Fibroblast of upper back skin (primary cell): Measurements from ENCODE around the gene CACNA2D3.

Source experiments
- DNase-seq: peaks from one replicate; pipeline ENCODE4 v3.0.0-alpha.2; 2013

The CACNA2D3 gene

DNA sequence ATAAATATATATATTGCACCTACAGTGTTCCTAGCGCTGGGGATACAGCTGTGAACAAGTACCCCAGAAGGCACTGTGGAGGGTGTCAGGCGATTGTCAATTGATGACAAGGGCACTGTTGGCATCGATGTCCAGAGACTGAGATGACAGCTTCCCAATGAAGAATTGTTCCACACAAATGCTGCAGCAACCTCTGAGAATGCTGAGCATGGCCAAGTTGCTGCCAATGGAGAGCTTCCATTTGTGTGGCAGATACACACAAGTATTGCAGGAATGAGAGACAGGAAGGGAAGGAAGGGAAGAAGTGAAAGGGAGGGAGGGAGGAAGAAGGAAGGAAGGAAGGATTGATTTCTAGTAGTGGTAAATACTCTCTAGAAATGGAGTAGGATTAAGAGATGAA is 783.6 kb downstream of the CACNA2D3 start:
- DNase-seq = no peak

DNA sequence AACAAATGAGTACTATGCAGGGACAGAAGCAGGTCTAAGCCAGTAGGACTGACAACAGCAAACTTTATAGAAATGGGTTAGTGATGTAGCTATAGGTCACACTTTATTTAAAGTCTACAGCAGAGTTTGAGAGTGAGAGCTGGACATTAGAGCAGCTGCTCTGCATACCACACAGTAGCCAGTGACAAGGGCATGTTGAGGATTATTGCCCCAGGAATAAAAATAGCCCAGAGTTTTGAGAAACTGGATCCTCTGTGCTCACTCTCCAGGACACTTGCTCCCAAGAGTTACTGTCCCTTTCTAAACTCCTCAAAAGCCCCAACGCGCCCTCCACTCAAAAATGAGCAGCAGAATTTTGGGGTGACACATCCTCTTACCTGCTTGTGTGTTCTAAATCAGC is 784.4 kb downstream of the CACNA2D3 start:
- no peak for DNase-seq

DNA sequence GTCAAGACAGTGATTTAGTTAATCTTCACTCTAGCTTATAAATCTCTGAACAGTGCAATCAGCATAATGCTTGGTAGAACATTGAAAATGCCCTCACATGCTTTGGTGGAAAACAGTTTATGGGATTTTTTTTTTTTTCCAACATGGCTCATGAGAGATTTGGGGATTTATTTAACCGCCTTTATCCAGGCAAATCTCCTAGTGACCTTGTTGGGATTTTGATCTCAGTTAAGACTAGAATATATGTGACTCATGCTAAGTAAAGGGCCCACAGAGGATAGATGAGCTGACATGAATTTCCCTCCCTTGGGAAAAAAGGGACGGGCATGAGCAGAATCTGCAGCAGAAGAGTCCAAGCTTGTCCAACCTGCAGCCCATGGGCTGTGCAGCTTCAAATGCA is 786.8 kb downstream of the CACNA2D3 start:
- no peak for DNase-seq

DNA sequence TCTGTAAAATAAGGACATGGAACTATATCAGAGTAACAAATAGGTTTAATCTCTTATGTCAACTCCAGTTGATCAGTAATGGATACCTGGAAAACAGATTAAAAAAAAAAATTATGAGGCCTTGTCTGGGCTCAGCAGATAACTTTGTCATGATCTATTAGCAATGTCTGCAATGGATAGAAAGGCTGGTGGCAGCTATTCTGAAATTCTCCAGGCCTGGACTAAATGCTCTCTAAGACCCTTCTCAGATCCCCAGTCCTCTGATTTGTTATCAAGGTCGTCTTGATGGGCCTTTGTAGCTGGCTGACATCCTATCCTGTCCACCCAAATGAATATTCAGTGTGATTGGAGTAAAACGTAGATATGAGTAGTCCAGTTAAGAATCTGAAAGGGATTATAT is 791.8 kb downstream of the CACNA2D3 start:
- DNase-seq = no peak

DNA sequence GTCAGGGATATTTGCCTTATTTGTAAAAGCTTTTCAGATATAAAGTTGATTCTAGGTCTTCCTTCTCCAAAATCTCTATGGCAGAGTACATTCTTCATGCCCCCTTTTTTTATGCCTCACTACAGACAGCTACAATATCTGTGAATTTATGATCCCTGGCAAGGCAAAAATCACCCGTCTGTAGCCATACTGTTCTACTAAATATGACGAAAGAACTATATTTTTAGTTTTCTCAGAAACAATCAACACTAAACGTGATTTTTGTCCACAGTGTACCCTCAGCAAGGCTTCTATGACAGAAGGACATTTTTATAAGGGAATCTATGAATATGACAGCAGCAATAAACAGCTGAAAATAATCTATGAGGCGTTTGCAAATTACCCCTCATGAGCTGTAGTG is 792.8 kb downstream of the CACNA2D3 start:
- no peak for DNase-seq

DNA sequence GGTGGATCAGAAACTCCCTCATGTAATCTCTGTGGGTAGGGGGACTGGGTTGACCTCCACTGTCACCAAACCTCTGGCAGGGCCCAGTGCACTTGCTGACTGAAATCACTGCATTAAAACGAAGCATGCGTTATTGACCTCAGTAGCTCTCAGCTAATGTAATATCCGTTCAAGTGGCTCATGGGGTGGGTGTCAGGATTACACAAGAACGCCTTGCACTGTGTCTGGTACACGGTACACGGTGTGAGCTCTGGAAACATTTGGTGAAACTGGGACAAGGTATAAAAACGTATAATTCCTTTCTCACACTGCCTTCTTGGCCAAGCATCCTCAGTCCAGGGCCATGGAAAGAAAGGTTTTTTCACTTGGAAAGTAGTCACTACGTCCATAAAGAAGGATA is 793.6 kb downstream of the CACNA2D3 start:
- DNase-seq = no peak

DNA sequence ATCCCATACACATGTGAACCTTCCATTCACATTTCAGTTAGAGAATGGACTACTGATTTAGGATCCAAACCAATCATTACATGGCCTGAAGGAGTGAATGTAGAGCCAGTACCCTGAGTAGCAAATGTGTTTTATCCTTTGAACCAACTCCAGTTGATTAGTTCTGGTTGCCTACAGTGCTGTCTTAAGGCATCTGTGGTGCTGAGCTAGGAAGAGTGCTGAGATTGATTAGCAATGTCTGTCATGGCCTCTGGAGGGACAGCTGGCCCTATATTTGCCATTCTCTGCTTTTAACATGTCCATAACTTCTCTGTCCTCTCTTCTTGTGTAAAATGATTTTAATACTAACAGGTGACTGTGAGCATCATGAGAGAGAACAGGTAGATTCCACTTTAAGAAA is 794.4 kb downstream of the CACNA2D3 start:
- DNase-seq = no peak

DNA sequence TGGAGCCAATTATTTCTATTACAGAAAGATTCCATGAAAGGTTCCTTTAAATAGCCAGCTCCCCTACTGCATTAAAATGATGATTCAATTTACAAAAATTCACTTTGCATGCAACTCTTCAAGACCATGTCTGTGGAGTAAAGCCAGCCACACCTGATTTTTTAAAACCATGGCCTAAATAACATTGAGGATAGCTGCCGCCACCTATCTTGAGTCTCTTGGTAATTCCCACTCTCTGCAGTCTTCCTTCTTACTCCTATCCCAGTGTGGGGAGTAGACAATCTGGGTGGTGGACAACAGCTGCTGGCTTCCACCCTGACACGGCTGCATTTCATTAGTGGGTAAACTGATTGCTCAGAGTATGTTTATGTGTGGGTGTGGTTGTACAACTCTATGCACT is 794.8 kb downstream of the CACNA2D3 start:
- DNase-seq = peak; percentile 92

DNA sequence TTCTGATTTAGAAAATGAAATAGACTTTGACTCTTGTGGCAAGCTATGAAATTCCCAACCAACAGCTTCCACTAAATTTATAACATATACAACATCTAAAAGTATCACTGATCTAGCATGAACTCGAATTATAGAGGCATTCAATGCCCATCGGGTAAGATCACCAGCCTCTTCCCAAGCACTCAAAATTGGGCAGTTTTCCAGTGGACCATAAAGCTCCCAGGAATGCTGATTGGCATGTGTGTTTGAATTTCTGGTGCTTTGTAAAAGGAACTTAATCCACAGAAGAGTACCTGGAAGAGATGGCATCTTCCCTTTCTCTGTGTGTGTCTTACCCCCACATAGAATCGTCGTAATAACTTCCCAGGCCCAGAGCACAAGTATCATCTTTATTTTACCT is 795.5 kb downstream of the CACNA2D3 start:
- DNase-seq = peak; percentile 46

DNA sequence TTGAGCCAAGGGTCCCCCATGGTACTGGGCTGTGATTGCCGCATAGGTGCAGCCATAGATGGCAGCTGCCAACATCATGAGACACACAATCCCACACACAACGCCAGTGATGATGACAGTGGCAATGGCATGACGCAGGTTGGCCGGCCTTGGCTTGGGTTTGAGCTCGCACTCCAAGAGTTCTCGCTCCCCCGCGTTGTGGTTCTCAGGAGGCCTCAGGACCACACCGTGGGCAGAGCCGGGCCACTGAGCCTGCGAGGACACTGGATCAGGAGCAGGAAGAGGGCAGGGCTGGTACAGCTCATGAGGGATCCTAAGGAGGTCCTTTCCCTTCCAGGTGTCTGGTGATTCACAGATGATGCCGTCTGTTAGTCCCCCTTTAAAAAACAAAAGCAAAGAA is 796.2 kb downstream of the CACNA2D3 start:
- DNase-seq = no peak

DNA sequence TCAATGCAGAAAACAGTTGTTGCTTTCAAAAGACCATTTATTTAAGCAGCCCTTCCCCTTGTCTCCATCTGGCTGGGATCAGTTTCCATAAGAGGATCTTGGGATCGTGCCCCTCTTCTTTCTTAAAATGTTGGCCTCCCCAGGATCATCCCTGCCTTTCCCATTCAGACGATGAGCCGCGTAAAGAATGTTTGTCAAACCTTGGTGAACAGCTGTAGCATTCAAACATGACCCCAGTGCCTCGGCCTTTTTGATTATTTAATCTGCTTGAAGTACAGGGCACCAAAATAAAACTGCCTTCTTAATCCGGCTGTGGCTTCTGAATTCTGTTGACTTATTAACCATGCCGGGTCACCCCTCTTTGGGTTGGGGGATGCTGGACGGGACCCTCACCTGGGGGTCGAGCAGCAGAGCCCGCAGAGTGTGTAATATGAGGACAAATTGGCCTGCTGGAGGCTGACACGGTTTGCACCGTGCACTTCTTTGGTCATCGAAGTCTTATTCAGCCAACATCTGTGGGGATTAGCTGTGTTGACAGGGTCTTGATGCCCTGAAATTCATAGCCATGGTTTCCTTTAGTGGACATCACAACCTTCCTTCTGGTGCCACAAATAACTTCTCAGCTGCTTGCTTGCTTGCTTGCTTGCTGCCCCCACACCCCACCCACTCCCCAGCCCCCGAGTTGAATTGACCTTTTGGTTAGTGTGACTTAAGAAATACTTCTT is 805.9 kb downstream of the CACNA2D3 start, which contains the start of gene LRTM1:
Gene LRTM1 (minus strand): TSS at position 14 of the 725 bp plus-strand sequence. CDS start 148 bp downstream, outside the sequence.
- no peak for DNase-seq

DNA sequence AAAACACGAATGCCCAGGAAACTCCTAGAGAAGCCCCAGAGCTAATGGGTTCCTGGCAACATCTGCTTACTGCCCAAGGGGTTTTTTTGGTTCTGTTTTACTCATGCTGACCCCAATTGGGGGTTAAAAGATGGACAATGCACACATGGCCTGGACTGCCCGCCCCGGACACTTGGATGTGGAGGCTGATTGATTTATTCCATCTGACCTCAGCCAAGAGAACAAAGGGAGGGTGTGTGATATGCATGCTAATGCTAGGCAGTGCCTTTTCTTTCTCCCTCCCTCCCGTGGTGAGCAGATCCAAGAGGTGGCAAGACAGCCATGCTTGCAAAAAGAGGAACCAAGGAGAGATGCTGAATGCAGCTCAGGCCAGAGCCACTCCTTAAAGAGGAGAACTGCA is 808.8 kb downstream of the CACNA2D3 start:
- DNase-seq = no peak

DNA sequence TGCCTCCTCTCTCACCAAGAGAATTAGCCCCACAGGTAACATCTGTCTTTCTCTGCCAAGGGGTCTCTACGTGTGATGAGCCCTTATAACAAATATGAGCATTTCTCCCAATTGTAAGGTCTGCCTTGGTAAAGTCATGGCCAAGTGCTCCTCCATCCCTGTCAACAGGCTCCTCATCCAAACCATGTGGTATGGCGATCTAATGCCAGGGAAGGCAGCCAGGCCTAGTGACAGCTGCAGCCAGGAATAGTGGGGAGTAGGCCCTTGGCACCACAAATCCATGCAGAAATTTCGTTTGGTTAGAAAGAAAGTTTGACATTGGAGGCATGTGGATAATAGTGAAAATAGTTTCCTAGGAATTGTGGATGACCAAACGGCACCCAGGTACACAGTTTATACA is 810.3 kb downstream of the CACNA2D3 start:
- no peak for DNase-seq

DNA sequence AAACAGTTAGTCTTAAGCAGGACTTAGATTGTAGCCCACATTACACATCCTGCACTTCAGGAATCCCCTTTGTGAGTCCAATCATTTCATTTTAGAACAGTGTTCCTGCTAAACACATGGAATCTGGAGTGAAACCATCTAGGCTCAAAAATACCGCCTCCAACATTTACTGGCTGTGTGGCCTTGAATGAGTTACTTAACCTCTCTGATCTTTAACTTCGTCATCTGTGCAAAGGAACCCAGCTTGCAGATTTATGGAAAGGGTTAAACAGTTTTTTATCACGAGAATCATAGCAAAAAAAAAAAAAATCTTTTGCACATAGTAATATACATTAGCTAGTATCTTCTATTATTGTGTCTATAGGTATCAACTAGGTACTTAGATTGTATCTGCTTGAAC is 813.5 kb downstream of the CACNA2D3 start:
- DNase-seq = no peak

DNA sequence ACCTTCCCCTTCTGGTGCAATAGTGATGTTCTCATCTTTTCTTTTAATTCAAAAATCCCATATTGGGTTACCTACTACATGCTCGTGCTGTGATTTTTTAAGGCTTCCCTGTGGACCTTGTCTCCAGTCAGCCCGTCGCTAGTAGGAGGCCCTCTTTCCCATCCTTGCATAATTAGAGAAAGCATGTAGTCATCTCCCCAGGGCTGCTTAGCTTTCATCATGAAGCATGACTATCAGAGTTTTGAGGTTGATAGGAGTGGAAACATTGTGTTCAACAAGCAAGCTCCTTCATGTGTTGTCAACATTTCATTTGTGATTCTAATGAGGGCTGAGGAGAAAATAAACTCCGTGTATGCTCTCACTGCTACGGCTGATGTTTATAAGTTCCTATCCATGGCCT is 814.2 kb downstream of the CACNA2D3 start:
- DNase-seq = peak; percentile 42

DNA sequence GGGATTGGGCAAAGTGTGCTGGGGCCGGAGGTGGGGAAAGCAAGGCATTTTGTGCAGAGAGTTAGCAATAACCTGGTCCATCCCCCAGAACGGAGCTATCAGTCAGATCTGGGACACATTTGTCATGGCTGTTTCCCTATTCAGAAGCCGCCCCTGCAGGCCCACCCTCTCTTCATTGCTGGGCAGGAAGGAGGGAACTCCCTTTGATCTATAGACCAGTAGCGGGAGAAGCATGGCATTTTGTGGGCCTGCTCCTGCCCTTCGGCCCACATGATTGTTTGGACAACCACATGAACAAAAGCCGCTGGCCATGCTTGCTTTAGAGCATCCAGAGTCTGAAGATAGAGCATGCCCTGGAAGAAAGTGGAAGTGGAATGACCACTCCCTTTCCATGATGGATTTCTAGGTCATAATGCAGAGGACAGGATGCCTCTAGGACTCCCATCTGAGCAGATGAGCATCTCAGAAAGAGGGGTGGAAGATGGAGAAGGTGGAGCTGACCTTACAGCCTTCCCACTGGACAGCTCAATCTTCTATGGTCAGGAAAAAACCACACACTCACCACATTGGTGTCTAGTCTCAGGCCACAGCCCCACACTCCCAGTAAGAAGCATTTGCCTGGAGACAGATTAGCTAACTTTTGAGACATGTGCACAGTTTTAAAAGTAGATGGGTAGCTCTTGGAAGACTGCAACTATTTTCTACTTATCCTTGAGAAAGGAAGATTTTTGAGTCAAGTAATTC is 817.4 kb downstream of the CACNA2D3 start:
- DNase-seq = peak; percentile 28

DNA sequence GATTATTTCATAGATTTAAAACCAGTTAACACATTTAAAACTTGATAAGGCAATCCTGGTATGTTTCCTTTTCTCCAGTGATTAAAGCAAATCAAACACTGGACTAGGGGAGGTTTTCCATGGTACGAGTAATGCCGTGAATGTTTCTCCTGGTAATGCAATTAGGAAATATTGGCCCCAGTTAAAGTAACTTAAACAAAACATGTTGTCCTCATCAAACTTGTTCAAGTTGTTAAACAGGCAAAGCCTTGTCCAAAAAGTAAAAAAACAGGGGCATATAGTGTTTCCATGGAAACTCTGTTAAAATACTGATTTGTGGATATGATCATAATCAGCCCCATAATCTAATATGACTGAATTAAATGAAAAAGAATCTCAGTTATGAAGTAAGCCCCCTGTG is 818.6 kb downstream of the CACNA2D3 start:
- no peak for DNase-seq

DNA sequence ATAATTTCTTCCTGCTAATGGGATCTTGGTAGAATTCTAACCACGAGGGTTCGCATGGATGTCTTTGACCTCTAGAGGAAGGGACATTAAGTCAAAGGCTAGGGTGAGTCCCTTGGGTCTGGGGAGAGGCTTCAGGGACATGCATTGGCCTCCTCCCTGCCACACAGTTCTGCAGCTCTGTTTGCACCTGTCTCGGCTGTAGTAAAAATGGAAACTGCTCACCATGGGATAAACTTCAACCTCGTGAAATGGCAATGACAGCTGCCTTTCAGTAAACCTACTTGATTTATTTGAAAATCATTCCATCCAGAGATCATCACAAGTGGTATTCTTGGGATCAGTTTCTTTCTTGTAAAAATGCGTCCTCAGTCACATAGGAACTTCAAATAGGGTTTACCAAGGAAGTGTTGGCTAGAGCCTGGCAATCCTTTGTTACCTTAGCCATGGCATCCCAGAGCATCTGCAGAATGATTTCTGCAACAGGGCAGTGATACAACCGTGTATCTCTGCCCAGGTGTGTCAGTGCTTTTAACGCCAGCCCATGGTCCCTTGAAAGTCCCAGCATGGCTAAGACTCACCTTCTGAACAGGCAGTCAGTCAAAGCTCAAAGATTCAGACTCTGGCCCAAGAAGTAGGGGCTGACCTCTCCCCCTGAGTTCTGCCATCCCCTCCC is 819.5 kb downstream of the CACNA2D3 start:
- no peak for DNase-seq

DNA sequence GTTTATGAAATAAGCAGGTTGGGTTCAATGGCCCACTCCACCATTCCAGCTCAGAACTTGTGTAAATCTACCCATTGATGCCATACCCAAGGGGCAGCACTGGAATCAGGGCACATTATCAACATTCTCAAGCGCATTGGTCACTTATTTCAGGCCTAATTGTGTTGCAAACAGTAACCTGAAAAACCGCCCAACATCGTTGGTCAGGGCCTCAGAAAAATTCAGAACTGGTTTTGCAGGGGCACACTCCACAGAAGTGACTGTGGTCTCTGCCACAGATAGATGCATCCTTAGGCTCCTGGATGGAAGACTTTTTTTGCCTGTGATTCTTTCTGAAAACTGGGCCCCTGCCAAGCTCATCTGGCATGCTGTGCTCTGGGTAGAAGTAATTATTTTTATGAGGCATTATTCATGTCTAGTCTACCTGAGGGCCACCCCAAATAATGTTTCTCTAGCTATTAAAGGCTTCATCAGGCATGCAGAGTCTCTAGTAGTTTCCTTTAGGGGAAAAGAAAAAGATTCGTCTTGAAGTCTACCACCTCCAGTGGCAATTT is 827.2 kb downstream of the CACNA2D3 start:
- no peak for DNase-seq

DNA sequence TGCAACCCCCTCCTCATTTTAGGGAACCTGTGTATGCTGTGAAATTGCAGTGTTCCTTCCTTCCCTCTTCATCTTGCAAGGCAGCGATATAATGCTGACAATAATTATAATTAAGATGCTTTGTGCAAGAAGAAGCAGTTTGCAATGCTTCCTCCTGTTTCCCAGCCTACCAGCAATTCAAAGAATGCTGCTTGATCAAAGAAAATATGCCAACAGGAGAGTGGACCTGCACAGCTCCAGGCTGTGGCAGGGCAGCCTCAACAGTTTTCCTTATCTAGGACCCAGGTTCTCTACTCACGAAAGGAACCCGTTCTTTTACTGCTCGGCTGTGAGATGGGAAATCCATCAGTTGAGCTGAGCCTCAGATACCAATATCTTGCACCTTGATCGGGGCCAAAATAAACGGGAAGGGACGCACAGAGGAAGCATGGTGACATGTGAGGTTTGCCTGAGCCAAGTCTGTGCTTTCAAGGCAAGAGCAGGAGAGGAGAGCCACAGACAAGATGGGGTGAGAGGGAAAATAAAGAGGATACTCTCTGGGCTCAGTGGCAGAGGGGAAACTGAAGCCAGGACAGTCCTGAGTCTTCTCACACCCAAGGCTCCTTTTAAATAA is 828.1 kb downstream of the CACNA2D3 start:
- DNase-seq = no peak

DNA sequence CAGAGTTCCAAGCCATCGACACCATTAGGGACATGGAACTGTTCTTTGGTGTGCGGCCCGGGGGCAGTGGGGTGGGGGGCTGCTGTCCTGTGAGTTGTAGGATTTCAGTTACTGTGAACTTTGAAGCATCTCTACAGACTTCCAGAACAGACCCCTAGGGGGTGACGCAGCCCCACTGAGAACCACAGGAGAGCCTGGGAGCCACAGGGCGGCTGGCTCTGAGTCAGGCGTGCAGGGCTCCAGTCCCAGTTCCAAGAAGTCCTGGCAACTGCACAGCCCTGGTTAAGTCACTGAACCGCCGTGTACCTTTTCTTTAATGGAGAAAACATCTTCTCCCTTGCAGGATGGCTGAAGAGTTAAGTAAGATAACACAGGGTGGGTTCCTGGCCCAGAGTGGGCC is 829.1 kb downstream of the CACNA2D3 start:
- DNase-seq = peak; percentile 94

DNA sequence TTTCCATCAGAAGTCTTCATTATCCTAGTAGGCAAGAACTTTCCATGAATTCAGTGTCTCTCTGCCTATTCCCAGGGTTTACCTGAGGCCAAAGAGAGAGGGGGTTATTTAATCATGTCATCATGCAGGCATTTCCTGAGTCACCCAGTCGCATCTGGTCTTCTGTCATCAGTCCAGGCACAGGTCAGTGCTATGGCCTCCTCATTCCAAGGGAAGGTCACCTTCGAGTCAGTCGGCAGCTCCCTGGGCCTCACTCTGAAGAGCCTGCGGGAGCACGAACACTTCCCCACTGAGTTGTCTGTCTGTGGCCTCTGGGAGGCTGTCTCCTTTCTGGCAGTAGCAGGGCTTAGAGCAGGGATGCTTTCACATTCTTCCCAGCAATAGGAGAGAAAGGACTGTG is 831.7 kb downstream of the CACNA2D3 start:
- DNase-seq = peak; percentile 92

DNA sequence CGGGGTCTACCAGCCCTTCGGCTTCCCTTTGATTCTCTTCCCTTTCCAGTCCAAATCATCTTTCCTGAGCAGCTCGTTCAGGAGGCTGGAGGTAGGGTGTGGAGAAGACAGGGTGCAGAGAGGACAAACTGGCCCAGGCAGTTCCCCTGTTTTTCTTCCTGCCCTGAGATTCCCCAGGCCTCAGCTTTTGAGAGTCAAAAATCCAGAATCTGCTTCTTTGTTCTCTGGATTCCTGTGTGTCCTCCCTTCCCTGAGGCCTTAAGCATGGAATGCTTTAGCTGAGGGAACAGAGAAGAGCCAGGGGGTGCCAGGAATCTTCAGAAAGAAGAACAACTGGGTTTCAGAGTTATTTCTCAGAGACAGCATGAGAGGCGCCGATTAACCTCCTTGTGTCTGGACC is 832.2 kb downstream of the CACNA2D3 start:
- peak; percentile 46 for DNase-seq
